Heart left ventricle (tissue), 16 donors: ENCODE data around the gene ECI1. TPM values are rescaled to one million over a fixed set of nuclear protein-coding genes. Genes with fewer than 3 reads are reported as not detected.

Experiments
- ATAC-seq, 4 donors: fragments of 200-7000 bp; cut with Tn5 transposase; one replicate each; pipeline ENCODE4 v1.9.1; 2020 to 2022; ENCODE audit warnings: moderate library complexity in 4 of 4, mild to moderate bottlenecking in 3 of 4, moderate number of reproducible peaks in 1 of 4
- DNase-seq, 5 donors: peaks; one replicate each; pipeline ENCODE4 v3.0.0-alpha.2; 2020
- H3K27ac ChIP-seq, 12 donors: fragments of 200-600 bp; sonication (generic) in 4 of 12; one replicate each; pipeline versions ENCODE4 v1.5.0 to v1.8.0; 2016 to 2022; ENCODE audit warnings: mild to moderate bottlenecking in 2 of 12
- H3K27me3 ChIP-seq, 9 donors: fragments of 200-600 bp; sonication (generic) in 2 of 9; one replicate each; pipeline versions ENCODE4 v1.5.1 to v1.8.0; 2016 to 2022; ENCODE audit warnings: mild to moderate bottlenecking in 3 of 9
- H3K36me3 ChIP-seq, 9 donors: fragments of 200-600 bp; sonication (generic) in 2 of 9; one replicate each; pipeline versions ENCODE4 v1.5.0 to v1.8.0; 2018 to 2022; ENCODE audit warnings: mild to moderate bottlenecking in 2 of 9
- H3K4me1 ChIP-seq, 12 donors: fragments of 200-600 bp; sonication (generic) in 4 of 12; one replicate each; pipeline versions ENCODE4 v1.5.0 to v1.8.0; 2016 to 2022; ENCODE audit warnings: mild to moderate bottlenecking in 3 of 12
- H3K4me3 ChIP-seq, 12 donors: fragments of 200-600 bp; sonication (generic) in 4 of 12; one replicate each; pipeline versions ENCODE4 v1.5.0 to v1.8.0; 2017 to 2022; ENCODE audit warnings: mild to moderate bottlenecking in 9 of 12, moderate library complexity in 4 of 12
- H3K9me3 ChIP-seq, 12 donors: fragments of 200-600 bp; sonication (generic) in 4 of 12; one replicate each; pipeline versions ENCODE4 v1.5.0 to v1.8.0; 2016 to 2022; ENCODE audit warnings: mild to moderate bottlenecking in 1 of 12
- POLR2A ChIP-seq, 2 donors: fragments of 450-650 bp; IDR thresholded peaks; one replicate each; pipeline ENCODE4 v1.6.1; 2017; ENCODE audit warnings: antibody characterized with exemption in 2 of 2, mild to moderate bottlenecking in 2 of 2, moderate library complexity in 2 of 2
- WGBS, 4 donors: extraction: QIAGEN DNeasy Blood & Tissue Kit in 2 of 4; methylation state at CpG; one replicate each; pipeline versions ENCODE4 v1.1.5 to v1.1.7; 2013 to 2018; 5-methylcytosine and 5-hydroxymethylcytosine counted together
- intact Hi-C, 10 donors: fragments of 100-400 bp; cut with DNase I; formaldehyde crosslinking; loops; one replicate each; pipeline versions ENCODE4 v1.11.1 to v1.14.2; 2022
- polyA plus RNA-seq, 2 donors: library from polyadenylated mRNA; stranded (reverse); fragments of 200-250 nt; gene quantifications; one replicate each; pipeline ENCODE4 v1.2.3, GENCODE V29; 2013
- total RNA-seq, 9 donors: library from RNA; depleted of rRNA in 2 of 9; stranded (reverse); fragments of >200 nt in 2 of 9; fragmentation: NEBNext Ultra II Directional in 3 of 9; extraction: Animal tissue kit (Norgen Biotek cat#: 25700) in 3 of 9; gene quantifications; one replicate each; pipeline versions ENCODE4 v1.1.0 to v1.2.4, GENCODE V29; 2016 to 2023
- TF ChIP-seq, protein P1 (sequence below), 12 donors: fragments of 200-600 bp; sonication (generic) in 4 of 12; IDR thresholded peaks; one replicate each; pipeline versions ENCODE4 v1.5.0 to v1.8.0; 2018 to 2022; ENCODE audit warnings: antibody characterized with exemption in 12 of 12, mild to moderate bottlenecking in 5 of 12
- donor health status: ischemic (EF 13 %, LVEDD 7.1; RV severe dilation, severe dysfunction).
- donor health status: healthy with polysubstance abuse.
- donor health status: DM: no; HTN: yes; CAD: no.
- donor health status: DM: no; HTN: no; CAD: no.
- donor health status: ischemic (EF 25% LVEDD 6.9; RV normal size, moderate dysfunction).
- donor health status: ischemic (EF 25% LVEDD 5.7; RV mildly dilated, moderate dysfunction).
- donor health status: healthy.
- donor health status: DM: yes; HTN: yes; CAD: no.
- donor health status: ischemic (EF 35%, LVEDD 5.7; RV mildly dilated, moderate dysfunction).
- donor health status: nonischemic (EF 11% LVEDD 7.7; RV severe dilation, severe dysfunction).
- donor health status: DM: yes; HTN: yes; CAD: no.
- donor health status: PGD.
- donor health status: ischemic (EF 29% LVEDD 5.4; RV normal size, mild dysfunction).
- donor health status: nonischemic (EF 23%, LVEDD 6.1; RV moderate dilation, normal function).

The ECI1 gene
- total and polyA plus RNA-seq, 11 donors = 84.6 to 340 (median 143) TPM

- TF ChIP-seq, protein P1, sequence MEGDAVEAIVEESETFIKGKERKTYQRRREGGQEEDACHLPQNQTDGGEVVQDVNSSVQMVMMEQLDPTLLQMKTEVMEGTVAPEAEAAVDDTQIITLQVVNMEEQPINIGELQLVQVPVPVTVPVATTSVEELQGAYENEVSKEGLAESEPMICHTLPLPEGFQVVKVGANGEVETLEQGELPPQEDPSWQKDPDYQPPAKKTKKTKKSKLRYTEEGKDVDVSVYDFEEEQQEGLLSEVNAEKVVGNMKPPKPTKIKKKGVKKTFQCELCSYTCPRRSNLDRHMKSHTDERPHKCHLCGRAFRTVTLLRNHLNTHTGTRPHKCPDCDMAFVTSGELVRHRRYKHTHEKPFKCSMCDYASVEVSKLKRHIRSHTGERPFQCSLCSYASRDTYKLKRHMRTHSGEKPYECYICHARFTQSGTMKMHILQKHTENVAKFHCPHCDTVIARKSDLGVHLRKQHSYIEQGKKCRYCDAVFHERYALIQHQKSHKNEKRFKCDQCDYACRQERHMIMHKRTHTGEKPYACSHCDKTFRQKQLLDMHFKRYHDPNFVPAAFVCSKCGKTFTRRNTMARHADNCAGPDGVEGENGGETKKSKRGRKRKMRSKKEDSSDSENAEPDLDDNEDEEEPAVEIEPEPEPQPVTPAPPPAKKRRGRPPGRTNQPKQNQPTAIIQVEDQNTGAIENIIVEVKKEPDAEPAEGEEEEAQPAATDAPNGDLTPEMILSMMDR (IDR thresholded peaks at IDR 0.05) = no peak
- TF ChIP-seq POLR2A (IDR thresholded peaks at IDR 0.05) = no peak
- Histone ChIP-seq H3K36me3 (peaks cover 0 to 65% (median 20%) of the 10 kb centered on the region in 9 donors), H3K9me3 (no peaks in the 10 kb centered on the region), H3K4me3 (no peak overlapping the region), H3K4me1 (no peaks in the 10 kb centered on the region), H3K27me3 (no peaks in the 10 kb centered on the region), H3K27ac (no peak overlapping the region)
- WGBS, 4 donors = 91 to 94% (median 92%) methylated on average over 14 to 17 of the region's 17 CpGs
- intact Hi-C loops = no loop called here
- DNase-seq (no peak), ATAC-seq (no peak)
These were observed 35.2 kb upstream of the ECI1 start for GRCh38 chr16:2286550-2286949.

GRCh38 chr16:2285731-2286191 lies 34.4 kb upstream of the ECI1 start:
- H3K36me3 ChIP-seq = peaks cover 0 to 62% (median 13%) of the 10 kb centered on the region in 9 donors
- DNase-seq = no peak

DNA sequence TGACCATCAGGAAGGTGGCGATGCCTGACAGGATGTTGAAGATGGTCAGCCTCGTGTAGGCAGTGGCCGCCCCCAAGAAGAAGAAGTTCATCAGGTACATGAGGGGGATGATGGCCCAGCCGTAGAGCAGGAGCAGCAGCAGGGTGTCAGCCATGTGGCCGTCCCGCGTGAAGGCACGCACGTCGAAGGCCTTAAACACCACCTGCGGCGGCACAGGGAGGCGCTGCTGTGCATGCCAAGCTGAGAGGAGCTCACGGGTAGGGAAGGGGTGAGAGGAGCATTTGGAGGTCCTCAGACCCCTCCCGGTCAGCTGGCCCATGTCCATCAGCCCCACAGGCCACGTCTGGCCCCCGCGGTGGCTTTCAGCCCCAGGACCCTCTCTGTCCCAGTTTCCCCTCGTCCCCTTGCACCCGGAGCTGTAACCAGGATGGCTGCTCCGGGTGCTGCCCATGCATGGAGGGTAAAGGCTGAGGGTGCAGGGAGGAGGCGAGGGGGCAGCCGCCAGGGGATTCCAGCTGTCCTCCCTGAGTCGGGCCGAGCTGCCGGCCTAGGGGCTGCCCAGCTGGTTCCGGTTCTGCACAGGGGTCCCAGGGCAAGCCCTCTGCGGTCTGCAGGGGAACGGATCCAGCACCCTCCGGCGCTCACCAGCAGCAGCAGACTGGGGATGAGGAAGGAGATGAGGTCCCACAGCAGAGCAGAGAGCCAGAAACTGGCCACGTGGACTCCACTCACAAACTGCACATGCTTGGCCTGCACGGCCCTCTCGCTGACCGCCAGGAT lies 33.6 kb upstream of the ECI1 start:
- Histone ChIP-seq H3K4me1 (no peaks in the 10 kb centered on the region), H3K27ac (no peak overlapping the region), H3K4me3 (no peak overlapping the region), H3K36me3 (peaks cover 0 to 62% (median 11%) of the 10 kb centered on the region in 9 donors), H3K9me3 (no peaks in the 10 kb centered on the region), H3K27me3 (no peaks in the 10 kb centered on the region)
- intact Hi-C loops = no loop called here
- no peak for ATAC-seq
- no peak for TF ChIP-seq POLR2A (IDR thresholded peaks at IDR 0.05)
- TF ChIP-seq, protein P1 (IDR thresholded peaks at IDR 0.05) = no peak
- WGBS, 4 donors = 90 to 94% (median 92%) methylated on average over 34 to 35 of the region's 35 CpGs
- DNase-seq = no peak

More at GRCh38 chr16:2285731-2286191, 34.4 kb upstream of the ECI1 start:
- Histone ChIP-seq H3K4me1 (no peaks in the 10 kb centered on the region), H3K27me3 (no peaks in the 10 kb centered on the region), H3K27ac (no peak overlapping the region), H3K4me3 (no peak overlapping the region), H3K9me3 (no peaks in the 10 kb centered on the region)
- WGBS, 4 donors = 75 to 84% (median 80%) methylated on average over 7 to 13 of the region's 13 CpGs
- no peak for TF ChIP-seq POLR2A (IDR thresholded peaks at IDR 0.05)
- TF ChIP-seq, protein P1 (IDR thresholded peaks at IDR 0.05) = no peak
- intact Hi-C loops = no loop called here
- no peak for ATAC-seq

GRCh38 chr16:2284001-2284770 lies 32.8 kb upstream of the ECI1 start:
- Histone ChIP-seq H3K4me1 (no peaks in the 10 kb centered on the region), H3K27me3 (no peaks in the 10 kb centered on the region), H3K27ac (no peak overlapping the region), H3K4me3 (no peak overlapping the region), H3K36me3 (peaks cover 0 to 59% (median 11%) of the 10 kb centered on the region in 9 donors), H3K9me3 (no peaks in the 10 kb centered on the region)
- WGBS, 4 donors = 93 to 95% (median 93%) methylated on average over 26 to 37 of the region's 37 CpGs
- intact Hi-C loops = no loop called here
- no peak for ATAC-seq
- DNase-seq = no peak
- TF ChIP-seq, protein P1 (IDR thresholded peaks at IDR 0.05) = no peak
- TF ChIP-seq POLR2A (IDR thresholded peaks at IDR 0.05) = no peak
